H1 (cell line): ENCODE measurements around the gene ALDH1L2. TPM values are rescaled to one million over a fixed set of nuclear protein-coding genes. Genes with fewer than 3 reads are reported as not detected.
"Not testable (repeated sequence)": the region's sequence is repeated elsewhere in the genome, so short reads cannot be mapped to it uniquely, and the experiment has no call there.

Experiments used
- CTCF ChIA-PET: fragments of 300-600 bp; sonication (Branson Sonifier 250); formaldehyde crosslinking; loops from one replicate; lab custom pipeline; 2021; ENCODE audit not compliant: partially characterized antibody; lab: Charles Lee
- POLR2A ChIA-PET: fragments of 300-600 bp; sonication (Branson Sonifier 250); formaldehyde crosslinking; loops from one replicate; lab custom pipeline; 2021; ENCODE audit warnings: inconsistent platforms; ENCODE audit not compliant: partially characterized antibody; lab: Charles Lee
- DNase-seq, 2 experiments: peaks; one replicate each; pipeline versions ENCODE4 v3.0.0 to v3.0.0-alpha.2; 2010 to 2022; ENCODE audit warnings: low spot score in 2 of 2, low read depth in 1 of 2, mixed read lengths in 1 of 2
- FAIRE-seq: peaks from 2 replicates; lab custom pipeline; 2011; peaks lifted over from hg19 to GRCh38; lab: Jason Lieb, UNC
- H2AFZ ChIP-seq: 2 replicates; pipeline ENCODE4 v1.8.1; 2012; ENCODE audit warnings: low read length, inconsistent platforms
- H2AK5ac ChIP-seq: 2 replicates; pipeline ENCODE4 v1.6.1; 2013; ENCODE audit warnings: low read depth, low read length
- H2BK120ac ChIP-seq: replicated peaks from 2 replicates; pipeline ENCODE3; 2013; ENCODE audit warnings: low read depth, low read length, inconsistent platforms
- H2BK12ac ChIP-seq: 2 replicates; pipeline ENCODE4 v1.6.1; 2013; ENCODE audit warnings: low read depth, low read length
- H2BK15ac ChIP-seq: 2 replicates; pipeline ENCODE4 v1.6.1; 2013; ENCODE audit warnings: low read length
- H2BK20ac ChIP-seq: 2 replicates; pipeline ENCODE4 v1.6.1; 2013; ENCODE audit warnings: low read length
- H2BK5ac ChIP-seq: 2 replicates; pipeline ENCODE4 v1.6.1; 2013; ENCODE audit warnings: low read depth, low read length
- H3K14ac ChIP-seq: 2 replicates; pipeline ENCODE4 v1.6.1; 2013; ENCODE audit warnings: inconsistent platforms; ENCODE audit not compliant: insufficient read length
- H3K18ac ChIP-seq: 2 replicates; pipeline ENCODE4 v1.6.1; 2013; ENCODE audit warnings: low read length; ENCODE audit errors: extremely low read depth
- H3K23ac ChIP-seq: 2 replicates; pipeline ENCODE4 v1.6.1; 2013; ENCODE audit warnings: inconsistent platforms; ENCODE audit not compliant: insufficient read length
- H3K23me2 ChIP-seq: 2 replicates; pipeline ENCODE4 v1.6.1; 2013; ENCODE audit warnings: low read depth, low read length
- H3K27ac ChIP-seq: 2 replicates; pipeline ENCODE4 v1.6.1; 2011; ENCODE audit warnings: low read depth, low read length, inconsistent platforms
- H3K27me3 ChIP-seq, 4 experiments: replicated peaks in 1 of 4; 1 replicate in 1 of 4; 2 replicates in 3 of 4; pipeline versions ENCODE4 v1.6.1 to v1.8.1; 2011 to 2013; ENCODE audit warnings: low read length in 3 of 4, mild to moderate bottlenecking in 3 of 4, inconsistent platforms in 2 of 4, mixed read lengths in 2 of 4, moderate library complexity in 1 of 4; ENCODE audit not compliant: control insufficient read depth in 3 of 4, insufficient read depth in 3 of 4; ENCODE audit errors: extremely low read depth in 1 of 4
- H3K36me3 ChIP-seq, 4 experiments: 2 replicates each; pipeline versions ENCODE4 v1.6.1 to v1.8.1; 2011 to 2013; ENCODE audit warnings: mild to moderate bottlenecking in 4 of 4, low read length in 3 of 4, moderate library complexity in 2 of 4, control low read depth in 1 of 4, inconsistent platforms in 1 of 4; ENCODE audit not compliant: insufficient read depth in 4 of 4, control insufficient read depth in 2 of 4
- H3K4ac ChIP-seq: replicated peaks from 2 replicates; pipeline ENCODE3; 2013; ENCODE audit warnings: low read length, low read depth, mixed read lengths, inconsistent platforms; ENCODE audit not compliant: insufficient read length
- H3K4me1 ChIP-seq, 4 experiments: replicated peaks in 1 of 4; 1 replicate in 1 of 4; 2 replicates in 3 of 4; pipeline versions ENCODE4 v1.6.1 to v1.8.1; 2011 to 2013; ENCODE audit warnings: low read length in 3 of 4, inconsistent platforms in 2 of 4, mixed read lengths in 1 of 4; ENCODE audit not compliant: insufficient read depth in 4 of 4, control insufficient read depth in 3 of 4
- H3K4me2 ChIP-seq, 2 experiments: 2 replicates each; pipeline versions ENCODE4 v1.6.1 to v1.8.1; 2011 to 2013; ENCODE audit warnings: low read depth in 2 of 2, low read length in 2 of 2, control low read depth in 1 of 2, inconsistent platforms in 1 of 2, mild to moderate bottlenecking in 1 of 2; ENCODE audit not compliant: insufficient read depth in 1 of 2
- H3K4me3 ChIP-seq, 4 experiments: fragments of 200-600, 300-600 bp in 1 of 4; sonication (generic), shearing (Covaris generic), sonication (Bioruptor Twin) in 1 of 4; 2 replicates each; pipeline versions ENCODE4 v1.5.1 to v1.8.1; 2011 to 2016; ENCODE audit warnings: low read length in 4 of 4, low read depth in 3 of 4, control low read depth in 2 of 4, inconsistent platforms in 2 of 4, mild to moderate bottlenecking in 2 of 4, mixed read lengths in 1 of 4, moderate library complexity in 1 of 4; ENCODE audit not compliant: insufficient read depth in 2 of 4; ENCODE audit errors: extremely low read depth in 1 of 4
- H3K56ac ChIP-seq: replicated peaks from 2 replicates; pipeline ENCODE3; 2013; ENCODE audit warnings: low read depth, mild to moderate bottlenecking, mixed read lengths, low read length, inconsistent platforms; ENCODE audit not compliant: insufficient read length
- H3K79me1 ChIP-seq: 2 replicates; pipeline ENCODE4 v1.6.1; 2013; ENCODE audit warnings: low read depth, low read length, control low read depth
- H3K79me2 ChIP-seq, 2 experiments: 2 replicates each; pipeline versions ENCODE4 v1.6.1 to v1.8.1; 2012 to 2013; ENCODE audit warnings: low read length in 2 of 2, mild to moderate bottlenecking in 2 of 2, inconsistent platforms in 1 of 2; ENCODE audit not compliant: insufficient read depth in 2 of 2, control insufficient read depth in 1 of 2
- H3K9ac ChIP-seq, 4 experiments: replicated peaks in 1 of 4; 1 replicate in 1 of 4; 2 replicates in 3 of 4; pipeline versions ENCODE4 v1.6.1 to v1.8.1; 2011 to 2013; ENCODE audit warnings: low read depth in 3 of 4, low read length in 3 of 4, control low read depth in 2 of 4, mild to moderate bottlenecking in 2 of 4, moderate library complexity in 2 of 4, inconsistent platforms in 1 of 4; ENCODE audit errors: extremely low read depth in 1 of 4
- H3K9me3 ChIP-seq, 2 experiments: 2 replicates each; pipeline versions ENCODE4 v1.6.1 to v1.8.1; 2012 to 2013; ENCODE audit warnings: mild to moderate bottlenecking in 2 of 2, moderate library complexity in 2 of 2, control low read depth in 1 of 2, inconsistent platforms in 1 of 2, low read depth in 1 of 2, low read length in 1 of 2, mixed read lengths in 1 of 2; ENCODE audit not compliant: insufficient read depth in 2 of 2
- H4K20me1 ChIP-seq, 2 experiments: replicated peaks in 1 of 2; 2 replicates each; pipeline versions ENCODE3 to v1.8.1; 2011 to 2013; ENCODE audit warnings: inconsistent platforms in 2 of 2, low read length in 2 of 2, mild to moderate bottlenecking in 1 of 2; ENCODE audit not compliant: insufficient read depth in 2 of 2, control insufficient read depth in 1 of 2
- H4K5ac ChIP-seq: 2 replicates; pipeline ENCODE4 v1.6.1; 2013; ENCODE audit warnings: low read length, low read depth, mixed read lengths, inconsistent platforms; ENCODE audit not compliant: insufficient read length
- H4K8ac ChIP-seq: 2 replicates; pipeline ENCODE4 v1.8.0; 2013; ENCODE audit warnings: mild to moderate bottlenecking, moderate library complexity, low read length, inconsistent platforms; ENCODE audit not compliant: insufficient read depth; ENCODE audit errors: extremely low read depth
- H4K91ac ChIP-seq: replicated peaks from 2 replicates; pipeline ENCODE3; 2013; ENCODE audit warnings: low read length, mixed read lengths, inconsistent platforms; ENCODE audit not compliant: insufficient read length
- EP300 ChIP-seq, 2 experiments: IDR thresholded peaks; 1 replicate in 1 of 2; 2 replicates in 1 of 2; pipeline ENCODE4 v1.6.1; 2011 to 2012; ENCODE audit warnings: low read depth in 2 of 2, low read length in 2 of 2, mild to moderate bottlenecking in 2 of 2, borderline replicate concordance in 1 of 2, inconsistent platforms in 1 of 2, moderate library complexity in 1 of 2
- WGBS, 2 experiments: shearing (Covaris generic) in 1 of 2; methylation state at CpG; one replicate each; pipeline versions ENCODE4 v1.1.6 to v1.1.7; 2013 to 2015; ENCODE audit warnings: low lambda C conversion rate in 2 of 2, mixed read lengths in 2 of 2, inconsistent platforms in 1 of 2, low coverage in 1 of 2, missing lambda C conversion rate in 1 of 2; ENCODE audit not compliant: insufficient replicate concordance in 2 of 2, insufficient coverage in 1 of 2, insufficient read length in 1 of 2; ENCODE audit errors: extremely low coverage in 1 of 2, missing lambda C conversion rate in 1 of 2; 5-methylcytosine and 5-hydroxymethylcytosine counted together
- polyA plus RNA-seq, 7 experiments: library from polyadenylated mRNA; depleted of rRNA in 3 of 7; stranded (reverse) in 5 of 7; unstranded in 2 of 7; fragments of >200 nt in 5 of 7; fragments of 200-250 nt in 2 of 7; gene quantifications; 1 replicate in 5 of 7; 2 replicates in 1 of 7; 4 replicates in 1 of 7; pipeline versions ENCODE4 v1.2.1 to v1.2.3, GENCODE V29; 2011 to 2013; ENCODE audit warnings: missing spikeins in 2 of 7, mixed read lengths in 2 of 7
- total RNA-seq: library from RNA; stranded (reverse); fragmentation: NEBNext Ultra II Directional; extraction: Animal tissue kit (Norgen Biotek cat#: 25700); gene quantifications from 2 replicates; pipeline ENCODE4 v1.2.1, GENCODE V29; 2021

The ALDH1L2 gene
- total and polyA plus RNA-seq, 2 of the 8 experiments (the other 6 are each of a cell fraction or from before 2014, with no cell fraction given), result 3.7 to 7.2 TPM

DNA sequence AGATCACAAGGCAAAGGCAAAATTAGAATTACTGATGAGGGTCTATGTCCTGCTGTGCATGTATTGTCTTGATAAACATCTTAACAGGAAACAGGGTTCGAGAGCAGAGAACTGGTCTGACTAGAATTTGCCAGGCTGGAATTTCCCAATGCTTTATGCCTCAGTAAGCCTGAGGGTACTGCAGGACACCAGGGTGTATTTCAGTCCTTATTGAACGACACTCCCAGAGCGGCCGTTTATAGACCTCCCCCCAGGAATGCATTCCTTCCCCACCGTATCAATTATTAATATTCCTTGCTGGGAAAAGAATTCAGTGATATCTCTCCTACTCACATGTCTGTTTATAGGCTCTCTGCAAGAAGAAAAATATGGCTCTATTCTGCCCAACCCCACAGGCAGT is 11.1 kb upstream of the ALDH1L2 start:
- FAIRE-seq, H4K20me1 ChIP-seq, H3K14ac ChIP-seq, H3K23me2 ChIP-seq, H3K9ac ChIP-seq, H2AFZ ChIP-seq, H3K23ac ChIP-seq, H4K8ac ChIP-seq, H3K4me3 ChIP-seq, H3K27me3 ChIP-seq, H3K27ac ChIP-seq, H3K36me3 ChIP-seq, H2BK120ac ChIP-seq, H3K79me2 ChIP-seq, H2AK5ac ChIP-seq, H4K91ac ChIP-seq, H2BK5ac ChIP-seq, H2BK12ac ChIP-seq, DNase-seq, POLR2A ChIA-PET, H3K9me3 ChIP-seq, CTCF ChIA-PET, H2BK15ac ChIP-seq, H3K79me1 ChIP-seq, H3K4me2 ChIP-seq, H3K56ac ChIP-seq, H4K5ac ChIP-seq, H2BK20ac ChIP-seq, H3K18ac ChIP-seq, H3K4ac ChIP-seq: not testable (repeated sequence)
- peaks cover 11 to 22% (median 14%) of the 10 kb centered on the region in 4 experiments; a peak in 6 of 7 replicates for H3K4me1 ChIP-seq
- WGBS, 2 experiments, result 92% methylated on average over 5 of the region's 5 CpGs; no CpG with 5 or more reads in 1 of the 2 experiments
- peak in 1 of 2 experiments; percentile 62; a peak in 1 of 3 replicates for TF ChIP-seq EP300 (IDR thresholded peaks at IDR 0.05; ENCODE audit: borderline replicate concordance in 1 of 2, low read depth in 2 of 2, low read length in 2 of 2)
